ENCODE measurements around the gene IRF8. TPM values are rescaled to one million over a fixed set of nuclear protein-coding genes. Genes with fewer than 3 reads are reported as not detected.

Gene IRF8
- total RNA-seq, 4 donors from 2014 or later = 2.4 to 14.6 (median 5.0) TPM

GRCh38 chr16:85915125-85915845, 16.3 kb downstream of the IRF8 start:
- TF ChIP-seq POLR2A (IDR thresholded peaks at IDR 0.05) = no peak
- no peak for TF ChIP-seq CTCF (IDR thresholded peaks at IDR 0.05)
- intact Hi-C loops (cut with DNase I) = no loop called here
- H3K27me3 ChIP-seq = no peaks in the 10 kb centered on the region
- no peak for DNase-seq
- no peaks in the 10 kb centered on the region for H3K9me3 ChIP-seq
- no peak overlapping the region for H3K4me3 ChIP-seq (replicated peaks in 1 of 3)
- H3K4me1 ChIP-seq = peaks cover 0 to 9% of the 10 kb centered on the region in 2 donors
- H3K36me3 ChIP-seq = no peaks in the 10 kb centered on the region
- WGBS, 2 donors = 90 to 92% methylated on average over 15 of the region's 20 CpGs
- H3K27ac ChIP-seq = no peak overlapping the region

DNA sequence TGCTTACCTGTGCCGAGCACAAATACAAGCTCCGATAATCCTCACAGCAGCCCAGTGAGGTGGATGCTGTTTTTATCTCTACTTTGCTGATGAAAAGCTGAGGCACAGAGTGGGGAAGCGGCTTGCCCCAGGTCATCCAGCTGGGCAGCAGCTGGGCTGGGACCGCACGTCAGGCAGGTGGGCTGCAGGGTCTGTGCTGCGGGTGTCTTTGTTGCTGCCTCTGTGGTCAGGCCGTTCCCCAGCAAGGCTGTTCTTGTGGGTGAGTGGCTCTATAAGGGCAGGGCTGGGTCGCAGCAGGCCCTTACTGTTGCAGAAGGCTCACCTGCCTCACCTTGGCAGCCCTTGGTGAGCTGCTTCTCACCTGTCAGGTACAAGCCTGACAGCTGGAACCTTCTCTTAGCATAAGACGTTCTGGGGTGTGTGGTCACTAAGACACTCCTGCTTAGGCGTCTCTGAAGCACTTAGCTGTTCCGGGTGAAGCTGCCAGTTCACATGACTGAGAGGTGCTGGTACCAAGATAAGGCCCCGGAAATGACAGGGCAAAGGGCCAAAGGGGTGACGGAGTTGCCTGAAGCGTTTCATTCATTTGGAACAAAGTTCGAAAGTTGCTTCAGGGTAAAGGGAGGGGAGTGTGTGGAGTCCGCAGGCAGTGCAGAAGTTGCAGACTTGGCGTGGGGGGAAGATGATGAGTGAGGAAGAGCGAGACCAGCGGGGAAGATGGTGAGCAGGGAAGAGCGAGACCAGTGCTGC, 17.4 kb downstream of the IRF8 start:
- H3K36me3 ChIP-seq = no peaks in the 10 kb centered on the region
- H3K4me1 ChIP-seq = peaks cover 0 to 9% of the 10 kb centered on the region in 2 donors
- H3K9me3 ChIP-seq = no peaks in the 10 kb centered on the region
- no peaks in the 10 kb centered on the region for H3K27me3 ChIP-seq
- 58 to 59% methylated on average over 15 to 20 of the region's 20 CpGs for WGBS, 2 donors
- DNase-seq = peak; percentile 83 to 85
- peak overlapping the region in 2 of 3 donors; percentile 39 to 57 for H3K27ac ChIP-seq
- intact Hi-C loops (cut with DNase I) = no loop called here
- no peak for TF ChIP-seq POLR2A (IDR thresholded peaks at IDR 0.05)
- no peak for TF ChIP-seq CTCF (IDR thresholded peaks at IDR 0.05)
- no peak overlapping the region for H3K4me3 ChIP-seq (replicated peaks in 1 of 3)

GRCh38 chr16:85917012-85917411, 18.1 kb downstream of the IRF8 start:
- Histone ChIP-seq H3K9me3 (no peaks in the 10 kb centered on the region), H3K36me3 (no peaks in the 10 kb centered on the region), H3K4me1 (peaks cover 0 to 9% of the 10 kb centered on the region in 2 donors), H3K27me3 (no peaks in the 10 kb centered on the region), H3K4me3 (replicated peaks in 1 of 3) (no peak overlapping the region), H3K27ac (peak overlapping the region in 1 of 3 donors; percentile 57)
- 87 to 92% methylated on average over 5 to 6 of the region's 6 CpGs for WGBS, 2 donors
- no peak for TF ChIP-seq CTCF (IDR thresholded peaks at IDR 0.05)
- TF ChIP-seq POLR2A (IDR thresholded peaks at IDR 0.05) = no peak
- no peak for DNase-seq
- intact Hi-C loops (cut with DNase I) = no loop called here

DNA sequence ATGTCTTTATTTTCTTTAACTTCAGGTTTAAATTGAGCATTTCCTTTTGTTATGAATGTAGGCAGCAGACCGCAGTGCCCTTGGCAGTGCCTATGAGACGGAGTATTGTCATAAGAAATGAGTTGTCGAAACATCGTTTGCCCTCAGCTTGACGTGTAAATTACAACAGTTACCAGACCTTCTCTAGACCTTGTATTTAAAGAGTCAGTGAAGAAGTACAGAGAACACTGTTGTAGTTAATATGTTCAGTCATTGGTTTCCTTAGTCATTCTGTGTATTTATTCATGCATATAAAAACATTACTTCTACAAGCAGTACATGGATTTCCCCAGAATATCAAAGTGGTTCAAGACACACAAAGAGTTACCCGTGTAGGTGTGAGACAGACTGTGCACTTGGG, 19.0 kb downstream of the IRF8 start:
- DNase-seq = no peak
- TF ChIP-seq CTCF (IDR thresholded peaks at IDR 0.05) (no peak), POLR2A (IDR thresholded peaks at IDR 0.05) (no peak)
- H3K4me3 ChIP-seq (replicated peaks in 1 of 3) = no peak overlapping the region
- no peaks in the 10 kb centered on the region for H3K27me3 ChIP-seq
- H3K36me3 ChIP-seq = no peaks in the 10 kb centered on the region
- H3K4me1 ChIP-seq = peaks cover 0 to 9% of the 10 kb centered on the region in 2 donors
- intact Hi-C loops (cut with DNase I) = no loop called here
- WGBS, 2 donors = 74 to 77% methylated on average over 6 of the region's 6 CpGs
- H3K9me3 ChIP-seq = no peaks in the 10 kb centered on the region
- H3K27ac ChIP-seq = no peak overlapping the region

- H3K36me3 ChIP-seq = no peaks in the 10 kb centered on the region
- 94 to 97% methylated on average over 23 to 30 of the region's 30 CpGs for WGBS, 2 donors
- no peak for TF ChIP-seq CTCF (IDR thresholded peaks at IDR 0.05)
- TF ChIP-seq POLR2A (IDR thresholded peaks at IDR 0.05) = no peak
Measured at GRCh38 chr16:85918436-85918835, 19.5 kb downstream of the IRF8 start.

More at GRCh38 chr16:85918436-85918835, 19.5 kb downstream of the IRF8 start:
- Histone ChIP-seq H3K27me3 (no peaks in the 10 kb centered on the region), H3K4me1 (peaks cover 0 to 9% of the 10 kb centered on the region in 2 donors), H3K9me3 (no peaks in the 10 kb centered on the region), H3K27ac (no peak overlapping the region), H3K4me3 (replicated peaks in 1 of 3) (no peak overlapping the region)
- intact Hi-C loops (cut with DNase I) = no loop called here
- no peak for DNase-seq
